Measurements from ENCODE around the gene CDK5R2.

The CDK5R2 gene

GRCh38 chr2:218990612-218991011 is 31.1 kb downstream of the CDK5R2 start:
- no peak for DNase-seq

GRCh38 chr2:218991674-218992168 is 32.3 kb downstream of the CDK5R2 start:
- no peak for DNase-seq

GRCh38 chr2:218992196-218992595 is 32.7 kb downstream of the CDK5R2 start:
- no peak for DNase-seq

GRCh38 chr2:218992703-218993344 is 33.4 kb downstream of the CDK5R2 start:
- DNase-seq, result no peak

- DNase-seq, result no peak
These were observed 34.2 kb downstream of the CDK5R2 start, which contains the start of gene CRYBA2 for GRCh38 chr2:218993345-218994315. TSS of gene CRYBA2 (minus strand) at chr2:218993422. CDS start at chr2:218993176, 246 bp downstream.

GRCh38 chr2:218995561-218995960 is 36.1 kb downstream of the CDK5R2 start:
- no peak for DNase-seq

- peak; percentile 65 for DNase-seq
These were observed 36.7 kb downstream of the CDK5R2 start for GRCh38 chr2:218995972-218996711.

- no peak for DNase-seq
These were observed 37.5 kb downstream of the CDK5R2 start for GRCh38 chr2:218996937-218997336.

GRCh38 chr2:218997731-218998130 is 38.3 kb downstream of the CDK5R2 start:
- no peak for DNase-seq

GRCh38 chr2:218998414-218999002 is 39.0 kb downstream of the CDK5R2 start:
- no peak for DNase-seq

- DNase-seq, result no peak
These were observed 39.8 kb downstream of the CDK5R2 start for GRCh38 chr2:218999021-218999880.

GRCh38 chr2:218999881-219000568 is 40.6 kb downstream of the CDK5R2 start:
- DNase-seq, result no peak

GRCh38 chr2:219000569-219000960 is 41.1 kb downstream of the CDK5R2 start:
- DNase-seq, result no peak

GRCh38 chr2:219001100-219001576 is 41.7 kb downstream of the CDK5R2 start:
- DNase-seq, result no peak

GRCh38 chr2:219001577-219002394 is 42.3 kb downstream of the CDK5R2 start:
- no peak for DNase-seq

GRCh38 chr2:219002395-219003266 is 43.2 kb downstream of the CDK5R2 start:
- DNase-seq, result no peak

- no peak for DNase-seq
These were observed 43.8 kb downstream of the CDK5R2 start for GRCh38 chr2:219003267-219003634.

GRCh38 chr2:219003979-219004378 is 44.5 kb downstream of the CDK5R2 start:
- no peak for DNase-seq

- no peak for DNase-seq
These were observed 49.8 kb downstream of the CDK5R2 start for GRCh38 chr2:219009294-219009693.

Data from T1000 (cell line).